ENCODE results near the gene PCDHA1.

- no peak for TF ChIP-seq CTCF (IDR thresholded peaks at IDR 0.05)
- no peak for TF ChIP-seq POLR2A (IDR thresholded peaks at IDR 0.05)
Measured at GRCh38 chr5:140737486-140737885, 48.5 kb upstream of the PCDHA1 start.

Data from adrenal gland (tissue), 5 donors.